K562 (cell line): Measurements from ENCODE around the gene ZFR2. TPM values are rescaled to one million over a fixed set of nuclear protein-coding genes. Genes with fewer than 3 reads are reported as not detected.
A peak's percentile ranks its signal among the peaks of the same experiment; 100 is the strongest.

Source experiments
- ARID4B ChIP-seq: sonication (generic); formaldehyde crosslinking; IDR thresholded peaks from 2 replicates; pipeline ENCODE4 v1.8.0; 2022; ENCODE audit warnings: mild to moderate bottlenecking, missing genetic modification reagents
- FOXA1 ChIP-seq: fragments of 450-650 bp; IDR thresholded peaks from 2 replicates; pipeline ENCODE4 v1.6.1; 2016; ENCODE audit warnings: mild to moderate bottlenecking, borderline replicate concordance
- ILF3 ChIP-seq: fragments of 450-650 bp; IDR thresholded peaks from 2 replicates; pipeline ENCODE4 v1.6.1; 2018; ENCODE audit warnings: antibody characterized with exemption, mild to moderate bottlenecking, moderate library complexity, borderline replicate concordance
- MGA ChIP-seq: fragments of 450-650 bp; IDR thresholded peaks from 2 replicates; pipeline ENCODE4 v1.6.1; 2016; ENCODE audit warnings: mild to moderate bottlenecking, moderate library complexity
- NFYB ChIP-seq: IDR thresholded peaks from 2 replicates; pipeline ENCODE4 v1.6.1; 2011; ENCODE audit warnings: mild to moderate bottlenecking, moderate library complexity; ENCODE audit not compliant: insufficient read length; ENCODE audit errors: extremely low read depth
- NR3C1 ChIP-seq: sonication (generic); formaldehyde crosslinking; IDR thresholded peaks from 2 replicates; pipeline ENCODE4 v1.8.1; 2022; ENCODE audit warnings: missing genetic modification reagents
- TEAD1 ChIP-seq, 2 experiments: fragments of 450-650 bp in 1 of 2; sonication (generic) in 1 of 2; formaldehyde crosslinking; IDR thresholded peaks; 2 replicates each; pipeline versions ENCODE4 v1.4.0 to v1.8.0; 2020 to 2022; ENCODE audit warnings: mild to moderate bottlenecking in 2 of 2, missing genetic modification reagents in 1 of 2
- TFAM ChIP-seq: fragments of 250-450 bp; sonication (Bioruptor Pico); conservative IDR thresholded peaks from 2 replicates; pipeline ENCODE4 v1.5.0; 2021; ENCODE audit warnings: mild to moderate bottlenecking, moderate library complexity
- ZNF584 ChIP-seq: fragments of 200-800 bp; sonication (Bioruptor generic); IDR thresholded peaks from 2 replicates; pipeline ENCODE4 v1.6.1; 2016; ENCODE audit warnings: low read depth, mild to moderate bottlenecking, missing genetic modification characterization, missing compliant biosample characterization
- polyA plus RNA-seq, 8 experiments: library from polyadenylated mRNA; depleted of rRNA in 4 of 8; stranded (reverse) in 5 of 8; unstranded in 3 of 8; fragments of >200 nt; fragmentation: Nextera tagmentation in 2 of 8; fragmentation: Illumina TruSeq in 1 of 8; extraction: Ambion mirVana in 2 of 8; extraction: Trizol in 1 of 8; gene quantifications; 2 replicates each; pipeline versions ENCODE4 v1.2.1 to v1.2.3, GENCODE V29; 2011 to 2014; ENCODE audit warnings: inconsistent platforms in 1 of 8, missing spikeins in 1 of 8
- total RNA-seq, 7 experiments: library from RNA; depleted of rRNA in 6 of 7; stranded (reverse); fragments of >200 nt in 6 of 7; fragmentation: Illumina TruSeq in 2 of 7; extraction: Trizol in 2 of 7; gene quantifications; 2 replicates each; pipeline versions ENCODE4 v1.2.1 to v1.2.3, GENCODE V29; 2011 to 2021; ENCODE audit warnings: low replicate concordance in 1 of 7

ZFR2 gene
- total and polyA plus RNA-seq, 9 of the 15 experiments (the other 6 are each of a cell fraction or from before 2014, with no cell fraction given), result 0.03 to 0.59 (median 0.07) TPM; not detected in 6

DNA sequence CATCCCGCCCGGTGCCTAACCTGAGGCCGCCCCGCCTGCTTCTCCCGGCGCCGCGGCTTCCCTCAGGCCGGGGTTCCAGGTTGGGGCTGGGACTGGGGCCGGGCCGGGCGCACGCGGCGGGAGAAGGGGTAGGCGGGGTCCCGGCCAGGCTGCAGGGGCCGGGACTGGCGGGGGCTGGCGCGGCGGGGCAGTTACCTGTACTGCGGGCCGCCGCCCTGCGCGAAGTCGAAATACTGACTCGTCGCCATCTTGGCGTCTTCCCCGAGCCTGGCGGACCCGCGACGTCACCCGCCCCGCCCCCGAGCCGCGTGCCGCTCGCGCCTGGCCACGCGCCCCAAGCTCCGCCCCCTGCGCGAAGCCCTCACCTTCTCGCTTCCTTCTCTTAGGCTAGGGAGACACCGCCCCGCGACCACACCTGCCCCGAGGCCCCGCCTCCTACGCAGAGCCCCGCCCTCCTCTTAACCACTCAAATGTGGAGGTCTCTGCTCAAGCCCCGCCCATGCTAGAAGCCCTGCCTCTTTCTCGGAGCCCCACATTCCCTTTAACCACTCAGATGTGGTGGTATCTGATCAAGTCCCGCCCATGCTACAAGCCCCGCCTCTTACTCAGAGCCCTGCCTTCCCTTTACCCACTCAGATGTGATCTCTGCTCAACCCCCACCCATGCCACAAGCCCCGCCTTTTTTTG, at the start of gene ZFR2 (continued):
- peak; percentile 67 for TF ChIP-seq MGA
- no peak for TF ChIP-seq FOXA1
- no peak for TF ChIP-seq TEAD1 (CRISPR knock-in tag; IDR thresholded peaks at IDR 0.05)
- TF ChIP-seq TFAM (CRISPR knock-in tag), result no peak
- no peak for TF ChIP-seq NFYB
- TF ChIP-seq ARID4B (CRISPR knock-in tag), result no peak
- TF ChIP-seq ZNF584, result no peak
- 0 out of 2 replicates have a peak, but pooled peaks have one; percentile 55 for TF ChIP-seq NR3C1
- TF ChIP-seq ILF3, result no peak
